Fibroblast of skin of scalp (primary cell): ENCODE results near the gene LRRC8D.

Source experiments
- DNase-seq: peaks from one replicate; pipeline ENCODE4 v3.0.0-alpha.2; 2013

The LRRC8D gene

DNA sequence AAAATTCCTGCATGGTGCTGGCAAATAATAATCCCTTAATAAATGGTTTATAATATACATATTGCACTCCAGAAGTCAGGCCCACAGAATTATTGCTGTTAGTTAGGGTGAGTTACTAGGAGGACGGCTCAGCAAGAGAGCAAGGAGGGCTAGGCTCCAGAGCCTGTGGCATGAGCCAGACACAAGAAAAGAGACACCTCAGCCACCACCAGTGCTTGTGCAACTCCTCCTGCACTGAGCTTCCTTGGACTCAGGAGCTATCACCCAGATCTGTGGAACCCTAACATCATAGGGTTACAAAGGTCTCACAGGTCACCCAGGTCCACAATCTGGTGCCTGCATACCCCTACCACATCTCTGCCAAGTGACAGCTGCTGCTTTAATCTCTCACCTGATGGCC lies 12.8 kb upstream of the LRRC8D start:
- DNase-seq: no peak

- DNase-seq: peak; percentile 59
These were observed 12.3 kb upstream of the LRRC8D start for GRCh38 chr1:89808441-89809117.

DNA sequence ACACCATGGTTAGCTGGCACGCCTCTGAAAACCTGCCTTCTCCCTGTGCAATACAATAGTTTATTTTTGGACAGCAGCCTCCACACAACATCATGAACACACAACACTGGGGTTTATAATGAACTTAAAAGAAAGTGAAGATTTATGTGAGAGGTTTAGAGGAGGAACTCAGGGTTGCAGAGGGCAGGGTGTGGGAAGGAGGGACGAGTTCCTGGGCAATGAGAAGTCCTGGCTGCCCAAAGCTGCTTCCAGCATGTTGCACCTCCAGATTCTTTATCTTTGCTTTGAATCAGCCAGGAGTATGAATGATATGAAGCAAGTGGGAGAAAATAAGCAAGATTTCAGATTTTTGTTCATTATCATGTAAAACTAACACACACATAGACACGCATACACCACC lies 11.3 kb upstream of the LRRC8D start:
- no peak for DNase-seq

GRCh38 chr1:89810302-89810701 lies 10.5 kb upstream of the LRRC8D start:
- no peak for DNase-seq

DNA sequence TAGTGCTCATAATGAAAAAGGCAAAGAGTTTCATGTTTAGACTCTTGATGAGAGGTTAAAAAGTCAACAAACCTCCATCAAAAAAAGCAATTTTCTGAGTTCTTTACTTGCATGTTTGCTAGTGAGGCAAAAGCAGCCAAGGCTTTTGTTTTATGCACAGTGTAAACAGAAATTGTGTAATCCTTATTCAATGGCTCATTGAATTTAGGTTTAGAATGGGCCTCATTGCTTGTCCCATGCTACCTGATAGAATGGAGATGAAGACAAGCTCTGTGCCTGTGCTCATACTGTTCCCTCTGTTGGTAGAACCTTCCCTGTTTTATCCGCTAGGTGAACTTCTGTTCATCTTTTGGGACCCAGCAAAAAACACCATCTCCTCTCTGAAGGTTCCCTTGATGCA lies 10.0 kb upstream of the LRRC8D start:
- DNase-seq: no peak

- peak; percentile 21 for DNase-seq
These were observed 7.8 kb upstream of the LRRC8D start for GRCh38 chr1:89812992-89813391.

- no peak for DNase-seq
These were observed 5.8 kb upstream of the LRRC8D start for GRCh38 chr1:89815040-89815439.

GRCh38 chr1:89815611-89816010 lies 5.2 kb upstream of the LRRC8D start:
- DNase-seq: no peak

DNA sequence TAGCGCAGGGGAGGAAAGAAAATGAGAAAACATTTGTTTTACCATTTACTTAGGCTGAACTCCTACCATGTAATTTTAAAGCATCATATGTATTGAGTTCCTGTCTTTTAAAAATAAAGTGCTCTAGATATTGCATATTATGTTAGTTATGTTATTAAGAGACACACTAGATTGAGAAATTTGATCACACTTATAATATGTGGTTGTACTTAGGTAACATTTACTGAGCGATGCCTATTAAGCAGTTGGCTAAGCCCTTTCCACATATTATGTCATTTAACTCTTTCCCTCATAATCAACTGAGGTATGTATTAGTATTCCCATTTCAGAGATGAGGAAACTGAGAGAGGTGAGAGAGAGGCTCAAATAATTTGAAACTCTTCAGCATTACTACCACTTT lies 4.5 kb upstream of the LRRC8D start:
- DNase-seq: no peak

DNA sequence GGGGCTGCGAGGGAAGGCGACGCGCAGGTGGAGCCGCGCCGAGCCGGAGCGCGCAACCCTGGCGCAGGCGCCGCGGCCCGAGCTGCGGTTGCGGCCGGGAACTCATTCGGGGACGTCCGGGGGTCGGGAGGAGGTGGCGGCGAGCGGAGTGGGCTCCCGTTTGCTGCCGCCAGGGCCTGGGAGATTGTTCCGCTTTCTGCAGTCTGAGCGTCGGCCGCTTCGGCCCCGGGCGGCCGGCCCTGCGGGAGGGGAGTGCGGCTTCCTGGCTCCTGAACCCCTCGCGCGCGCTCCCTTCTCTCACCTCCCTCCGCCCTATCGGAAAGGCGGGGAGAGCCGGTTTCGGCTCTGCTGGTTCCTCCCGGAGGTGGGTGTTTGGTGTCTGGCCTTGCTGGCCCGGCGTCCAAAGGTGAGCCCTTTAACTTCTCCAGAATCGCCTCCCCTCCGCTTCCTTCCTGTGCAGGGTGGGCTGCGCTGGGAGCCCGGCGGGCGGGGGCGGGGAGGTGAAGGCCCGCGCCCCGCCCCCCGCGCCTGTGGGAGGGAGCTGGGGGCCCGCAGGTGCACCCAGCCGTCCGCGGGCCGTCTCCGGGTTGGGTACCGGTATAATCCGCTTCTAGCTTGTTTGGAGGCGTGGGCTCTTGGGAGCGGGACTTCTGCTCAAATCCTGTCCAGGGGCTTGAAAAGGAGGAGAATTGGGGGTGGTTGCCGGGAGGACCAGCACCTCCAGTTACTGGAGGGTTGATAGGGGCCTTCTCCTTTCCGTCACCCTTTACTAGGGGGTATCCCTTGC lies 683 bp downstream of the LRRC8D start:
- peak; percentile 24 for DNase-seq

DNA sequence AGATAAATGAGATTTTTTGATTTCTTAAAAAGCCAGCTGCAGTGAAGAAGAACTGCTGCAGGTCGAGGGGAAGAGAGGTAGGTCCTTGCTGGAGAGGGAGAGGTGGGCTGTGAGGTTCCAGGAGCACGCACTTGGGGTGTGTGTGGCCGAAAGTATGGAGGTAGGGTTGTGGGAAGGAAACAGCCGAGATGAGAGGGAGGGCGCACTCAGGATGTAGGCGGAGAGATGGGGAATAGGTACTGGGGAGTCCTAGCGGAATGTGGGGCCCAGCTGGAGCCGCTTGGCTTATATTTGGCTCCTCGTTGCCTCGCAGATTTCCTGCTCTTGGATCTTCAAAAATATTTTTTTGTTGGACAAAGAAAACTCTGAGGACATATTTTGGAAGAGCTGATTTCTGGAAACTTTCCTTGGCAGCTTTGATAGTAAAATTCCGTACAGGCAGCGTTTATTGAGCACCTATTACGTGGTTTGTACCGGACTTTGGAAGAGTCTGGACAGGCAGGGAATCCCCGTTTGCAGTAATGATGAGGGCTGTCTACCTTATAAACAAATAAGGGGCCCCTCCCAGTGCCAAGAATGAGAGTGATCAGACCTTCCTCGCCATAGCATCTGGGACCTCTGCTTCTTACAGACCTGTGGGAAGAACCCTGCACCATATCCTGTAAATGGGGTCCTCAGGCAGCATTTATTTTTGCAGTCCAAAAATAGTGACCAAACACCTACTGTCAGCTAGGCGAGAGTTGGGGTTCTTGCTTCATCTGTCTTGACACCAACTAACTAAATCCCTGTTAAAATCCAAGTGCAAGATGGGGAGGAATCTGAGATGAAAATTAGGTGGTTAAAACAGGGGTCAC lies 1.5 kb downstream of the LRRC8D start:
- DNase-seq: no peak

- peak; percentile 34 for DNase-seq
These were observed 2.3 kb downstream of the LRRC8D start for GRCh38 chr1:89822999-89823628.

GRCh38 chr1:89823679-89824292 lies 3.0 kb downstream of the LRRC8D start:
- DNase-seq: no peak

DNA sequence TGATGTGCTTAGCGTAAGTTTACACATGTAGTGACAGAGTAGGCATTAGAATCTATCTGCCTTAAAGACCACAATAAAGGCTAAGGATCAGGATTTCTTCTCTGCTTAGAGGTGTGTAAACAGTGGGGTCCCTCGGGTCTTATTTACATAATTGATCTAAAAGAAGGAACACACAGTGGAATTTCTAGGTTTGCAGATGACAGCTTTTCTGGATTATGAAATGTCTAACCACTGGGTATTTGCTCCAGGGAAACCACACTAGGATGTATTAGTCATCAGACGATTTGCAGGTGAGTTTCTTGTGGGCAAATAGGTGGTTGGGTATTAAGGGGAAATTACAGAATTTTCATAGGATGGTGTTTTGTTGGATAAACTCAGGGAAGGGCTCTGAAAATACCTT lies 5.8 kb downstream of the LRRC8D start:
- DNase-seq: no peak

- no peak for DNase-seq
These were observed 6.5 kb downstream of the LRRC8D start for GRCh38 chr1:89827330-89827729.

- no peak for DNase-seq
These were observed 7.1 kb downstream of the LRRC8D start for GRCh38 chr1:89827902-89828301.

DNA sequence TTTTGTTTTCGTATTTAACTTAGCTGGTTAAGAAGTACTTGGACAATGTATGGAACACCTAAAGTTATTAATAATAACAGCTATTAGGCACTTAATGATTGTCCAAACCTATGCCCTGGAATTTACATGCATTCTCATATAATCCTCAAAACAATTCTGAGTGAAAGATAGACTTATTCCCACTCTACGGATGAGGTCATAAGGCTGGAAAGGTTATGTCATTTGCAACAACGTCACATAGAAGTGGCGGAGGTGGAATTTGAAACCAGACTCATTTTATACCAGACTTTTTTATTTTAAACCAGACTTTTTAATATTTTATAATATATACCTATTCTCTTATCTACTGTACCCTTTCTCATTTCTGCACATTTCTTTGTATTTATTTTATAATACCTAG lies 8.4 kb downstream of the LRRC8D start:
- no peak for DNase-seq

- DNase-seq: no peak
These were observed 10.8 kb downstream of the LRRC8D start for GRCh38 chr1:89831462-89832120.

GRCh38 chr1:89832496-89833127 lies 11.8 kb downstream of the LRRC8D start:
- DNase-seq: no peak

- no peak for DNase-seq
These were observed 12.6 kb downstream of the LRRC8D start for GRCh38 chr1:89833183-89834082.
